ENCODE results near the gene SLC39A7.

DNA sequence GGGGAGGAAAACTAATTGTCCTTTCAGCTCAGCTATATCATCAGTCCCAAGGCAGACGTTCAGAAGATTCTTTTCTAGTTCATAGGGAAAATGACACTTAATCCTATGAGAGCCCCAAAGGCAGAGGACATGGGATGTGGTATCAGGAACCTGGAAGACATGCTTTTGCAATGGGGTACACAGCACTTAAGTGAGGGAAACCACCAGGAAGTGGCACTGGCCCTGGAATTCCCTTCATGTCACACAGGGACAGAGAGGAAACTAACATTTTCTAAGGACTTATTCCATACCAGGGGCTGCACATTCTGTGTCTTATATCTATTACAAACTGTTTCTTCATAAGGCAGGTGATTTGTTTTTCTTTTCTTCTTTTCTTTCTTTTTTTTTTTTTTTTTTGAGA, 42.8 kb downstream of the SLC39A7 start:
- TF ChIP-seq, protein P1, sequence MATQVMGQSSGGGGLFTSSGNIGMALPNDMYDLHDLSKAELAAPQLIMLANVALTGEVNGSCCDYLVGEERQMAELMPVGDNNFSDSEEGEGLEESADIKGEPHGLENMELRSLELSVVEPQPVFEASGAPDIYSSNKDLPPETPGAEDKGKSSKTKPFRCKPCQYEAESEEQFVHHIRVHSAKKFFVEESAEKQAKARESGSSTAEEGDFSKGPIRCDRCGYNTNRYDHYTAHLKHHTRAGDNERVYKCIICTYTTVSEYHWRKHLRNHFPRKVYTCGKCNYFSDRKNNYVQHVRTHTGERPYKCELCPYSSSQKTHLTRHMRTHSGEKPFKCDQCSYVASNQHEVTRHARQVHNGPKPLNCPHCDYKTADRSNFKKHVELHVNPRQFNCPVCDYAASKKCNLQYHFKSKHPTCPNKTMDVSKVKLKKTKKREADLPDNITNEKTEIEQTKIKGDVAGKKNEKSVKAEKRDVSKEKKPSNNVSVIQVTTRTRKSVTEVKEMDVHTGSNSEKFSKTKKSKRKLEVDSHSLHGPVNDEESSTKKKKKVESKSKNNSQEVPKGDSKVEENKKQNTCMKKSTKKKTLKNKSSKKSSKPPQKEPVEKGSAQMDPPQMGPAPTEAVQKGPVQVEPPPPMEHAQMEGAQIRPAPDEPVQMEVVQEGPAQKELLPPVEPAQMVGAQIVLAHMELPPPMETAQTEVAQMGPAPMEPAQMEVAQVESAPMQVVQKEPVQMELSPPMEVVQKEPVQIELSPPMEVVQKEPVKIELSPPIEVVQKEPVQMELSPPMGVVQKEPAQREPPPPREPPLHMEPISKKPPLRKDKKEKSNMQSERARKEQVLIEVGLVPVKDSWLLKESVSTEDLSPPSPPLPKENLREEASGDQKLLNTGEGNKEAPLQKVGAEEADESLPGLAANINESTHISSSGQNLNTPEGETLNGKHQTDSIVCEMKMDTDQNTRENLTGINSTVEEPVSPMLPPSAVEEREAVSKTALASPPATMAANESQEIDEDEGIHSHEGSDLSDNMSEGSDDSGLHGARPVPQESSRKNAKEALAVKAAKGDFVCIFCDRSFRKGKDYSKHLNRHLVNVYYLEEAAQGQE (IDR thresholded peaks at IDR 0.05; ENCODE audit: low read depth): no peak
- no peak for TF ChIP-seq TCF7L2 (IDR thresholded peaks at IDR 0.05; ENCODE audit: borderline replicate concordance, extremely low read depth, insufficient read depth, insufficient read length)
- TF ChIP-seq EZH2 (IDR thresholded peaks at IDR 0.05): no peak
- TF ChIP-seq EZH2phosphoT487 (IDR thresholded peaks at IDR 0.05; ENCODE audit: borderline replicate concordance): no peak
- TF ChIP-seq, protein P2, sequence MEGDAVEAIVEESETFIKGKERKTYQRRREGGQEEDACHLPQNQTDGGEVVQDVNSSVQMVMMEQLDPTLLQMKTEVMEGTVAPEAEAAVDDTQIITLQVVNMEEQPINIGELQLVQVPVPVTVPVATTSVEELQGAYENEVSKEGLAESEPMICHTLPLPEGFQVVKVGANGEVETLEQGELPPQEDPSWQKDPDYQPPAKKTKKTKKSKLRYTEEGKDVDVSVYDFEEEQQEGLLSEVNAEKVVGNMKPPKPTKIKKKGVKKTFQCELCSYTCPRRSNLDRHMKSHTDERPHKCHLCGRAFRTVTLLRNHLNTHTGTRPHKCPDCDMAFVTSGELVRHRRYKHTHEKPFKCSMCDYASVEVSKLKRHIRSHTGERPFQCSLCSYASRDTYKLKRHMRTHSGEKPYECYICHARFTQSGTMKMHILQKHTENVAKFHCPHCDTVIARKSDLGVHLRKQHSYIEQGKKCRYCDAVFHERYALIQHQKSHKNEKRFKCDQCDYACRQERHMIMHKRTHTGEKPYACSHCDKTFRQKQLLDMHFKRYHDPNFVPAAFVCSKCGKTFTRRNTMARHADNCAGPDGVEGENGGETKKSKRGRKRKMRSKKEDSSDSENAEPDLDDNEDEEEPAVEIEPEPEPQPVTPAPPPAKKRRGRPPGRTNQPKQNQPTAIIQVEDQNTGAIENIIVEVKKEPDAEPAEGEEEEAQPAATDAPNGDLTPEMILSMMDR (IDR thresholded peaks at IDR 0.05 in 2 of 3, conservative IDR thresholded peaks at IDR 0.05 in 1 of 3; ENCODE audit: borderline replicate concordance in 1 of 3, insufficient read depth in 1 of 3, low read depth in 2 of 3, low read length in 2 of 3): no peak
